HCT116 (cell line): ENCODE measurements around the gene STK4. TPM values are rescaled to one million over a fixed set of nuclear protein-coding genes. Genes with fewer than 3 reads are reported as not detected.

ENCODE experiments used
- ATAC-seq: fragments of 200-7000 bp; cut with Tn5 transposase; 2 replicates; pipeline ENCODE4 v1.9.1; 2020; ENCODE audit warnings: mild to moderate bottlenecking, moderate library complexity
- BruUV-seq: library from RNA; stranded (reverse); fragments of 400-500 nt; replicated peaks from 2 replicates; lab custom pipeline; 2021; lab: Mats Ljungman, UMichigan
- CTCF ChIA-PET: fragments of 300-600 bp; sonication (Branson Sonifier 250); formaldehyde crosslinking; loops from one replicate; lab custom pipeline; 2021; ENCODE audit warnings: antibody characterized with exemption; lab: Charles Lee
- POLR2A ChIA-PET: fragments of 300-600, 350-600 bp; sonication (Branson Sonifier 250); formaldehyde crosslinking; loops from one replicate; lab custom pipeline; 2021; ENCODE audit warnings: antibody characterized with exemption; lab: Charles Lee
- RAD21 ChIA-PET, 2 experiments: fragments of 300-600 bp; sonication (Branson Sonifier 250); formaldehyde crosslinking; loops; one replicate each; lab custom pipeline; 2023; ENCODE audit warnings: low total read pairs in 2 of 2; ENCODE audit not compliant: uncharacterized antibody in 2 of 2, unreplicated experiment in 2 of 2, low non-redundant PET in 1 of 2; lab: Charles Lee
- DNase-seq: peaks from one replicate; pipeline ENCODE4 v3.0.0-alpha.2; 2010; ENCODE audit warnings: low read depth, low spot score
- H2AFZ ChIP-seq: fragments of 200-600 bp; shearing (Covaris generic), sonication (generic); 2 replicates; pipeline ENCODE4 v1.6.1; 2017; ENCODE audit warnings: low read depth, mixed run types, mixed read lengths, antibody characterized with exemption, low read length; ENCODE audit not compliant: poor library complexity, severe bottlenecking
- H3K27ac ChIP-seq: 2 replicates; pipeline ENCODE4 v1.5.1; 2012; ENCODE audit warnings: low read depth, low read length
- H3K27me3 ChIP-seq: fragments of 200-600 bp; sonication (generic); 2 replicates; pipeline ENCODE4 v1.6.1; 2016; ENCODE audit warnings: mixed run types, low read length, mixed read lengths; ENCODE audit not compliant: insufficient read depth
- H3K36me3 ChIP-seq, 2 experiments: fragments of 200-500 bp in 1 of 2; fragments of 200-600 bp in 1 of 2; sonication (Bioruptor generic) in 1 of 2; sonication (generic) in 1 of 2; 2 replicates each; pipeline versions ENCODE4 v1.5.1 to v1.6.1; 2014 to 2016; ENCODE audit warnings: low read length in 2 of 2, inconsistent platforms in 1 of 2, mixed read lengths in 1 of 2, mixed run types in 1 of 2; ENCODE audit not compliant: insufficient read depth in 2 of 2, control insufficient read depth in 1 of 2
- H3K4me1 ChIP-seq, 2 experiments: fragments of 200-600 bp in 1 of 2; sonication (generic) in 1 of 2; 2 replicates each; pipeline versions ENCODE4 v1.5.1 to v1.6.1; 2012 to 2017; ENCODE audit warnings: low read length in 2 of 2, inconsistent platforms in 1 of 2, mild to moderate bottlenecking in 1 of 2, mixed read lengths in 1 of 2, mixed run types in 1 of 2, moderate library complexity in 1 of 2; ENCODE audit not compliant: insufficient read depth in 2 of 2, control insufficient read depth in 1 of 2
- H3K4me2 ChIP-seq: fragments of 200-600 bp; sonication (generic); 2 replicates; pipeline ENCODE4 v1.6.1; 2017; ENCODE audit warnings: mixed run types, low read length, mixed read lengths
- H3K4me3 ChIP-seq, 2 experiments: fragments of 200-600 bp in 1 of 2; sonication (generic) in 1 of 2; replicated peaks in 1 of 2; 2 replicates each; pipeline ENCODE4 v1.5.1; 2011 to 2016; ENCODE audit warnings: low read length in 2 of 2, control low read depth in 1 of 2, low read depth in 1 of 2, mild to moderate bottlenecking in 1 of 2, mixed read lengths in 1 of 2, mixed run types in 1 of 2
- H3K79me2 ChIP-seq: fragments of 200-600 bp; sonication (generic); 2 replicates; pipeline ENCODE4 v1.6.1; 2017; ENCODE audit warnings: mild to moderate bottlenecking, mixed run types, low read length, moderate library complexity, mixed read lengths; ENCODE audit not compliant: insufficient read depth
- H3K9ac ChIP-seq: fragments of 200-600 bp; sonication (generic); 2 replicates; pipeline ENCODE4 v1.6.1; 2016; ENCODE audit warnings: low read length, mixed read lengths
- H3K9me2 ChIP-seq: fragments of 200-600 bp; sonication (generic), shearing (Covaris generic); 2 replicates; pipeline ENCODE4 v1.6.1; 2017; ENCODE audit warnings: mixed run types, mild to moderate bottlenecking, moderate library complexity; ENCODE audit not compliant: insufficient read depth
- H3K9me3 ChIP-seq, 2 experiments: fragments of 200-500 bp in 1 of 2; fragments of 200-600 bp in 1 of 2; sonication (Bioruptor generic) in 1 of 2; sonication (generic) in 1 of 2; 2 replicates each; pipeline ENCODE4 v1.6.1; 2014 to 2017; ENCODE audit warnings: low read length in 2 of 2, mixed read lengths in 2 of 2, inconsistent platforms in 1 of 2, low read depth in 1 of 2, mild to moderate bottlenecking in 1 of 2, mixed run types in 1 of 2, moderate library complexity in 1 of 2; ENCODE audit not compliant: control insufficient read depth in 1 of 2, insufficient read depth in 1 of 2
- H4K20me1 ChIP-seq: fragments of 200-600 bp; sonication (generic), shearing (Covaris generic); 2 replicates; pipeline ENCODE4 v1.6.1; 2017; ENCODE audit warnings: mixed run types, mild to moderate bottlenecking, moderate library complexity; ENCODE audit not compliant: insufficient read depth
- ATF3 ChIP-seq: IDR thresholded peaks from 2 replicates; pipeline ENCODE4 v1.6.1; 2012
- CBX3 ChIP-seq: IDR thresholded peaks from 2 replicates; pipeline ENCODE4 v1.6.1; 2012; ENCODE audit warnings: low read depth
- CEBPB ChIP-seq: IDR thresholded peaks from 2 replicates; pipeline ENCODE4 v1.6.1; 2012; ENCODE audit warnings: low read depth
- CTCF ChIP-seq, 3 experiments: fragments of 200-600 bp in 1 of 3; sonication (generic) in 1 of 3; IDR thresholded peaks in 2 of 3; conservative IDR thresholded peaks in 1 of 3; 2 replicates each; pipeline ENCODE4 v1.5.1; 2012 to 2017; ENCODE audit warnings: low read depth in 2 of 3, low read length in 2 of 3, antibody characterized with exemption in 1 of 3, borderline replicate concordance in 1 of 3, control low read depth in 1 of 3, mild to moderate bottlenecking in 1 of 3, mixed read lengths in 1 of 3, mixed run types in 1 of 3, moderate library complexity in 1 of 3; ENCODE audit not compliant: insufficient read depth in 1 of 3
- EGR1 ChIP-seq: IDR thresholded peaks from 2 replicates; pipeline ENCODE4 v1.6.1; 2012; ENCODE audit warnings: low read depth
- ELF1 ChIP-seq: IDR thresholded peaks from 2 replicates; pipeline ENCODE4 v1.6.1; 2012; ENCODE audit warnings: low read depth, borderline replicate concordance
- EZH2 ChIP-seq: fragments of 200-600 bp; sonication (generic); IDR thresholded peaks from 2 replicates; pipeline ENCODE4 v1.6.1; 2017; ENCODE audit warnings: antibody characterized with exemption, mixed run types
- JUND ChIP-seq: IDR thresholded peaks from 2 replicates; pipeline ENCODE4 v1.6.1; 2012
- MAX ChIP-seq: IDR thresholded peaks from 2 replicates; pipeline ENCODE4 v1.6.1; 2012
- POLR2A ChIP-seq: IDR thresholded peaks from 2 replicates; pipeline ENCODE4 v1.7.0; 2011; ENCODE audit warnings: borderline replicate concordance; ENCODE audit not compliant: insufficient read depth, insufficient read length; ENCODE audit errors: extremely low read depth
- POLR2AphosphoS5 ChIP-seq: IDR thresholded peaks from 2 replicates; pipeline ENCODE4 v1.6.1; 2011; ENCODE audit warnings: mild to moderate bottlenecking, low read depth, low read length, moderate library complexity
- RAD21 ChIP-seq: IDR thresholded peaks from 2 replicates; pipeline ENCODE4 v1.6.1; 2012; ENCODE audit warnings: low read depth, mild to moderate bottlenecking
- REST ChIP-seq: IDR thresholded peaks from 2 replicates; pipeline ENCODE4 v1.6.1; 2012; ENCODE audit warnings: low read depth
- SP1 ChIP-seq: IDR thresholded peaks from 2 replicates; pipeline ENCODE4 v1.6.1; 2012; ENCODE audit warnings: low read depth
- SRF ChIP-seq: IDR thresholded peaks from 2 replicates; pipeline ENCODE4 v1.6.1; 2012; ENCODE audit warnings: low read depth
- YY1 ChIP-seq: IDR thresholded peaks from 2 replicates; pipeline ENCODE4 v1.6.1; 2011; ENCODE audit warnings: low read length, low read depth, moderate library complexity, mild to moderate bottlenecking; ENCODE audit not compliant: insufficient replicate concordance; ENCODE audit errors: extremely low read depth
- ZBTB33 ChIP-seq: IDR thresholded peaks from 2 replicates; pipeline ENCODE4 v1.6.1; 2011; ENCODE audit warnings: mild to moderate bottlenecking, low read length, moderate library complexity; ENCODE audit not compliant: insufficient replicate concordance; ENCODE audit errors: extremely low read depth
- ZFX ChIP-seq: fragments of 450-650 bp; IDR thresholded peaks from 2 replicates; pipeline ENCODE4 v1.6.1; 2017
- ZNF274 ChIP-seq: fragments of 200-500 bp; sonication (Bioruptor generic); IDR thresholded peaks from 2 replicates; pipeline ENCODE4 v1.6.1; 2014; ENCODE audit warnings: mild to moderate bottlenecking, low read depth, low read length, inconsistent platforms
- intact Hi-C: fragments of 100-400 bp; cut with micrococcal nuclease; formaldehyde crosslinking; loops from 2 replicates; pipeline ENCODE4 v1.10.0; 2022
- total RNA-seq: library from RNA; stranded (reverse); gene quantifications from one replicate; pipeline ENCODE4 v1.2.1, GENCODE V29; 2021; ENCODE audit not compliant: unreplicated experiment

STK4 gene
- total RNA-seq, 1 experiment from 2014 or later: 45.4 TPM

GRCh38 chr20:45051204-45052060 lies 85.1 kb downstream of the STK4 start:
- TF ChIP-seq CEBPB (no peak), ZBTB33 (no peak), POLR2AphosphoS5 (no peak), POLR2A (no peak), SRF (no peak), RAD21 (no peak), SP1 (no peak), ZFX (no peak), EGR1 (no peak), ELF1 (no peak), YY1 (no peak), CTCF (IDR thresholded peaks at IDR 0.05 in 2 of 3, conservative IDR thresholded peaks at IDR 0.05 in 1 of 3; ENCODE audit: borderline replicate concordance in 1 of 3, insufficient read depth in 1 of 3, low read depth in 2 of 3, low read length in 2 of 3) (no peak), ATF3 (no peak), ZNF274 (no peak), CBX3 (no peak), MAX (no peak), JUND (no peak), EZH2 (no peak), REST (no peak)
- Histone ChIP-seq H2AFZ (no peak overlapping the region), H3K79me2 (peaks cover 8% of the 10 kb centered on the region), H4K20me1 (no peaks in the 10 kb centered on the region), H3K9me3 (no peaks in the 10 kb centered on the region), H3K4me1 (no peaks in the 10 kb centered on the region), H3K9me2 (no peaks in the 10 kb centered on the region), H3K4me2 (no peak overlapping the region), H3K27ac (no peak overlapping the region), H3K4me3 (no peak overlapping the region), H3K9ac (no peak overlapping the region), H3K36me3 (no peaks in the 10 kb centered on the region), H3K27me3 (no peaks in the 10 kb centered on the region)
- no peak for DNase-seq
- ChIA-PET CTCF (interaction anchor here (1.2 to 7.4 kb wide), 3 partner anchors 7 to 44 kb away, joined by 4 to 32 read pairs (median 5); no protein-coding TSS in a partner anchor), RAD21 (no interaction called here), POLR2A (interaction anchor here (1.1 kb wide), 1 partner anchor 10 kb away, joined by 3 read pairs; no protein-coding TSS in a partner anchor)
- no peak for ATAC-seq
- intact Hi-C loops: no loop called here
- no TSS peak for BruUV-seq
